K562 (cell line): ENCODE data around the gene CCDC187. TPM values are rescaled to one million over a fixed set of nuclear protein-coding genes. Genes with fewer than 3 reads are reported as not detected.

Source experiments
- ATF3 ChIP-seq, 2 experiments: fragments of 450-650 bp in 1 of 2; sonication (generic) in 1 of 2; formaldehyde crosslinking in 1 of 2; IDR thresholded peaks in 1 of 2; conservative IDR thresholded peaks in 1 of 2; 2 replicates each; pipeline versions ENCODE4 v1.6.1 to v1.8.1; 2016 to 2023; ENCODE audit warnings: mild to moderate bottlenecking in 2 of 2, moderate library complexity in 2 of 2, inconsistent platforms in 1 of 2, missing genetic modification reagents in 1 of 2
- CBX8 ChIP-seq: fragments of 200-600 bp; sonication (generic); IDR thresholded peaks from 2 replicates; pipeline ENCODE4 v1.6.1; 2012; ENCODE audit warnings: borderline replicate concordance, mixed run types, low read depth, mild to moderate bottlenecking, moderate library complexity, mixed read lengths, low read length, control low read depth, inconsistent platforms; ENCODE audit not compliant: poor library complexity, severe bottlenecking; ENCODE audit errors: extremely low read depth
- CREBBP ChIP-seq: IDR thresholded peaks from one replicate; pipeline ENCODE4 v1.6.1; 2012; ENCODE audit warnings: low read depth, mild to moderate bottlenecking, control low read depth, inconsistent platforms, low read length
- HNRNPK ChIP-seq: fragments of 200-400 bp; formaldehyde crosslinking; IDR thresholded peaks from one replicate; pipeline ENCODE4 v1.6.1; 2018; ENCODE audit warnings: mild to moderate bottlenecking, low read depth, low read length; ENCODE audit not compliant: poor library complexity, severe bottlenecking
- HNRNPLL ChIP-seq: fragments of 200-400 bp; formaldehyde crosslinking; IDR thresholded peaks from 2 replicates; pipeline ENCODE4 v1.6.1; 2017; ENCODE audit warnings: low read length, low read depth, mild to moderate bottlenecking; ENCODE audit not compliant: poor library complexity, severe bottlenecking
- L3MBTL2 ChIP-seq: fragments of 450-650 bp; IDR thresholded peaks from 2 replicates; pipeline ENCODE4 v1.6.1; 2016; ENCODE audit warnings: mild to moderate bottlenecking, moderate library complexity
- LCOR ChIP-seq: sonication (generic); formaldehyde crosslinking; IDR thresholded peaks from 2 replicates; pipeline ENCODE4 v1.8.0; 2022; ENCODE audit warnings: mild to moderate bottlenecking, missing genetic modification reagents
- MBD2 ChIP-seq: sonication (generic); IDR thresholded peaks from 2 replicates; pipeline ENCODE4 v1.6.1; 2016; ENCODE audit warnings: low read depth, borderline replicate concordance
- POLR2B ChIP-seq: fragments of 450-650 bp; IDR thresholded peaks from 2 replicates; pipeline ENCODE4 v1.6.1; 2018; ENCODE audit warnings: low read depth; ENCODE audit not compliant: partially characterized antibody
- PREB ChIP-seq: sonication (generic); formaldehyde crosslinking; IDR thresholded peaks from 2 replicates; pipeline ENCODE4 v1.8.1; 2023; ENCODE audit warnings: mild to moderate bottlenecking, missing genetic modification reagents
- RAD21 ChIP-seq, 2 experiments: fragments of 250-450 bp in 1 of 2; fragments of 450-650 bp in 1 of 2; sonication (Bioruptor Pico) in 1 of 2; formaldehyde crosslinking in 1 of 2; IDR thresholded peaks in 1 of 2; conservative IDR thresholded peaks in 1 of 2; 2 replicates each; pipeline versions ENCODE4 v1.4.0 to v1.8.0; 2020 to 2022; ENCODE audit warnings: mild to moderate bottlenecking in 2 of 2, moderate library complexity in 1 of 2
- SLC30A9 ChIP-seq: fragments of 250-450 bp; sonication (Bioruptor Pico); IDR thresholded peaks from 2 replicates; pipeline ENCODE4 v1.8.0; 2022; ENCODE audit warnings: mild to moderate bottlenecking, moderate library complexity
- SMAD4 ChIP-seq: fragments of 250-450 bp; sonication (Bioruptor Pico); conservative IDR thresholded peaks from 2 replicates; pipeline ENCODE4 v1.8.0; 2021; ENCODE audit warnings: inconsistent platforms, mild to moderate bottlenecking, moderate library complexity
- ZNF24 ChIP-seq: fragments of 450-650 bp; IDR thresholded peaks from 2 replicates; pipeline ENCODE4 v1.6.1; 2016
- ZNF518B ChIP-seq: fragments of 250-450 bp; sonication (Bioruptor Pico); IDR thresholded peaks from 2 replicates; pipeline ENCODE4 v1.5.0; 2021; ENCODE audit warnings: mild to moderate bottlenecking, moderate library complexity
- ZNF592 ChIP-seq: fragments of 450-650 bp; IDR thresholded peaks from 2 replicates; pipeline ENCODE4 v1.6.1; 2017; ENCODE audit warnings: antibody characterized with exemption, mild to moderate bottlenecking
- polyA plus RNA-seq, 8 experiments: library from polyadenylated mRNA; depleted of rRNA in 4 of 8; stranded (reverse) in 5 of 8; unstranded in 3 of 8; fragments of >200 nt; fragmentation: Nextera tagmentation in 2 of 8; fragmentation: Illumina TruSeq in 1 of 8; extraction: Ambion mirVana in 2 of 8; extraction: Trizol in 1 of 8; gene quantifications; 2 replicates each; pipeline versions ENCODE4 v1.2.1 to v1.2.3, GENCODE V29; 2011 to 2014; ENCODE audit warnings: inconsistent platforms in 1 of 8, missing spikeins in 1 of 8
- total RNA-seq, 7 experiments: library from RNA; depleted of rRNA in 6 of 7; stranded (reverse); fragments of >200 nt in 6 of 7; fragmentation: Illumina TruSeq in 2 of 7; extraction: Trizol in 2 of 7; gene quantifications; 2 replicates each; pipeline versions ENCODE4 v1.2.1 to v1.2.3, GENCODE V29; 2011 to 2021; ENCODE audit warnings: low replicate concordance in 1 of 7

CCDC187 gene
- total and polyA plus RNA-seq, 9 of the 15 experiments (the other 6 are each of a cell fraction or from before 2014, with no cell fraction given), result not detected

GRCh38 chr9:136242918-136243525 is 60.9 kb downstream of the CCDC187 start (continued):
- TF ChIP-seq ZNF24 (no peak), L3MBTL2 (no peak), ATF3 (IDR thresholded peaks at IDR 0.05) (peak; percentile 64; the same call in 1 of the 2 replicates), ATF3 (CRISPR knock-in tag; conservative IDR thresholded peaks at IDR 0.05) (no peak), LCOR (CRISPR knock-in tag) (no peak), CREBBP (no peak), SLC30A9 (CRISPR knock-in tag) (no peak), MBD2 (no peak), ZNF518B (CRISPR knock-in tag) (no peak), HNRNPK (no peak), RAD21 (CRISPR knock-in tag; conservative IDR thresholded peaks at IDR 0.05 in 1 of 2, IDR thresholded peaks at IDR 0.05 in 1 of 2) (peak in 1 of 2 experiments; percentile 47; a peak in 2 of 4 replicates), CBX8 (no peak), PREB (no peak), POLR2B (no peak), ZNF592 (no peak), HNRNPLL (no peak), SMAD4 (CRISPR knock-in tag) (0 out of 2 replicates have a peak, but pooled peaks have one; percentile 25)
- TF ChIP-seq, all 486 proteins: peak for 8
